Measurements from ENCODE around the gene FAM170B. TPM values are rescaled to one million over a fixed set of nuclear protein-coding genes. Genes with fewer than 3 reads are reported as not detected.

Gene FAM170B
- total RNA-seq, 4 donors from 2014 or later = not detected

DNA sequence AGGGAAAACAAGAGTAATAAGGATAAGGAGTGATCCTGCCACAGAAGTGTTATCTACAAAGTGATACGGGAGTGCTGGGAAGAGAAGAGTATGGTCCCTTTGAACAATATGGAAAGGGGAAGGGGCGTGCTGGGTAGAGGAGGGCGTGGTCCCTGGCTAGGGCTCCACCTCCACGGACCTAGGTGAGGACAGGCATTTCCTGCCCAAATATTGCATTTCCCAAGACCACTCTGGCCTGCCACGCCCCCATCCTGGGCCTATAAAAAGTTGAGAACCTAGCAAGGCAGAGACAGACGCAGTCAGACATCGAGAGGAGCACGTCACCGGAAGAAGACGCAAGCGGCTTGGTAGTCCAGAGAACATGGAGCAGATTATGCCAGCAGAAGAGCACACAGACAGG is 41.3 kb downstream of the FAM170B start:
- no peak overlapping the region for H3K4me3 ChIP-seq (replicated peaks in 1 of 3)
- no peak overlapping the region for H3K27ac ChIP-seq
- peaks cover 12 to 19% of the 10 kb centered on the region in 2 donors for H3K4me1 ChIP-seq
- intact Hi-C loops (cut with DNase I) = no loop called here
- H3K36me3 ChIP-seq = no peaks in the 10 kb centered on the region
- TF ChIP-seq POLR2A (IDR thresholded peaks at IDR 0.05) = no peak
- TF ChIP-seq, protein P1, sequence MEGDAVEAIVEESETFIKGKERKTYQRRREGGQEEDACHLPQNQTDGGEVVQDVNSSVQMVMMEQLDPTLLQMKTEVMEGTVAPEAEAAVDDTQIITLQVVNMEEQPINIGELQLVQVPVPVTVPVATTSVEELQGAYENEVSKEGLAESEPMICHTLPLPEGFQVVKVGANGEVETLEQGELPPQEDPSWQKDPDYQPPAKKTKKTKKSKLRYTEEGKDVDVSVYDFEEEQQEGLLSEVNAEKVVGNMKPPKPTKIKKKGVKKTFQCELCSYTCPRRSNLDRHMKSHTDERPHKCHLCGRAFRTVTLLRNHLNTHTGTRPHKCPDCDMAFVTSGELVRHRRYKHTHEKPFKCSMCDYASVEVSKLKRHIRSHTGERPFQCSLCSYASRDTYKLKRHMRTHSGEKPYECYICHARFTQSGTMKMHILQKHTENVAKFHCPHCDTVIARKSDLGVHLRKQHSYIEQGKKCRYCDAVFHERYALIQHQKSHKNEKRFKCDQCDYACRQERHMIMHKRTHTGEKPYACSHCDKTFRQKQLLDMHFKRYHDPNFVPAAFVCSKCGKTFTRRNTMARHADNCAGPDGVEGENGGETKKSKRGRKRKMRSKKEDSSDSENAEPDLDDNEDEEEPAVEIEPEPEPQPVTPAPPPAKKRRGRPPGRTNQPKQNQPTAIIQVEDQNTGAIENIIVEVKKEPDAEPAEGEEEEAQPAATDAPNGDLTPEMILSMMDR (IDR thresholded peaks at IDR 0.05) = no peak
- H3K27me3 ChIP-seq = no peaks in the 10 kb centered on the region
- WGBS, 2 donors = 92 to 94% methylated on average over 11 of the region's 11 CpGs
- no peak for DNase-seq
- H3K9me3 ChIP-seq = no peaks in the 10 kb centered on the region

DNA sequence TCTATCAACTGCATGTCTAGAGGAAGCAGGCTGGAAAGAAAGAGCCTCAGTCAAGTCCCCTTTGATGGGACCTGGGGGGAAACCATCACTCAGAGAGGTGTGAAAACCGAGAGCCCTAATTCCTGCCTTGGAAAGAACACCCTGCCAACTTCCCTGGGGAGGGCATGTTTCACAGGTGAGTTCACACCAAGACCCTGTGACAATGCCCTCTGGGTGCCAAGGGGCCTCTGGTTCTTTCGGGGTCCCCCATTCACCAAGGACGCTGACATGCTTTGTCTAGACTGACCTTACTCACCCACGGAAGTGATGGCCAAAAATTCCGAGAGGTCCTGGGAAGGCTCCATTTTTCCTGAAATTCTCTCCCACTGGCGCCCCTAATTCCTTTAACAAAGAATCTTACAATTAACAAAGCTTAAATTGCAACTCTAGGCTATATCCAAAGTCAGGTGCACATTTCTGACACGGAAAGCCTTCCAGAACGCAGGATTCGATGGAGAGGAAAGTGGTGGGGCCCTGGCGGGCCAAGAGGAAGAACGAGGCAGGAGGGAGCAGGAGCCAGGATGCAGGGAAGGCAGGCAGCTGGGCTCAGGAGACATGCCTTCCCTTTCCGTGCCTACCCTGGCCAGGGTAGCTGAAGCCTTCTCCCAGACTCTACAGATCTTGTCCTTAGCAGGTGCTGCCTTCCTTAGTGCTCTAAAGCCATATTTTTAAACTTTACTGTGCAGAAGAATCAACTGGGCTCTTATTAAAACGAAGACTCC is 42.2 kb downstream of the FAM170B start:
- WGBS, 2 donors = 82 to 91% methylated on average over 13 of the region's 13 CpGs
- peak overlapping the region in 1 of 3 donors; percentile 6 for H3K27ac ChIP-seq

DNA sequence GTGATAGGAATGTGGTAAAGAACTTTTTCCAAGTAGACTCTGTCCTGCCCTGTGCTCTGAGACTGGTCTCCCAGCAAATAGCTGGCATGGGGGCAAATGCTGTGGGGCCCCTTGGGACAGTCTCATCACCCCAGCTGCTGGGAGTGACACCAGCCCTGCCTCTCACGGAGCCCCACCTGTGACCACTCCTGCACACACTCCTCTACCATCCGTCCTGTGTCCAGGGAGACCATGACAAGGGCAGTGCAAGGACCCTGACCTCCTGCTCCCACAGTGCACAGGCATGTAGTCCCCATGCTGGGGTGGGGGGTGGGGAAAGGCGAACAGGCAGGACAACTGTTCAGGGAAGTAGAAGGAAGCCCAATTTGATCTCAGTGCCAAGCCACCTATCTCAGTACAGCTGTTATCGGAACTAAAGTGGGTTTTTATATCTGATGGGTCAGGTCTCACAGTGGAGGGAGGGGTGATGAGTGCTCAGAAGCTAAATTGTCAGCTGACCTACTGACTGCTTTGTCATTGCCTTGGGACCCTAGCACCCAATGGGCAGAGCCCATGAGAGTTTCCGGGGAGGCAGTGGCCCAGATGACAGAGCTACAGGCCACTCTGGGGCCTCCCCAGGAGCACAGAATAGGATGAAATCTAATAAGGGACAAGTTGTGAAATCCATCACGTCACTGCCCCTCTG is 43.0 kb downstream of the FAM170B start:
- WGBS, 2 donors = 90 to 93% methylated on average over 6 of the region's 6 CpGs
- Histone ChIP-seq H3K9me3 (no peaks in the 10 kb centered on the region), H3K27me3 (no peaks in the 10 kb centered on the region), H3K36me3 (no peaks in the 10 kb centered on the region), H3K4me3 (replicated peaks in 1 of 3) (no peak overlapping the region), H3K4me1 (peaks cover 14 to 20% of the 10 kb centered on the region in 2 donors), H3K27ac (peak overlapping the region in 2 of 3 donors; percentile 6 to 34)
- TF ChIP-seq, protein P1 (IDR thresholded peaks at IDR 0.05) = no peak
- no peak for TF ChIP-seq POLR2A (IDR thresholded peaks at IDR 0.05)
- intact Hi-C loops (cut with DNase I) = no loop called here
- DNase-seq = no peak

More for the DNA sequence above, 42.2 kb downstream of the FAM170B start:
- TF ChIP-seq POLR2A (IDR thresholded peaks at IDR 0.05) = no peak
- TF ChIP-seq, protein P1 (IDR thresholded peaks at IDR 0.05) = no peak
- Histone ChIP-seq H3K9me3 (no peaks in the 10 kb centered on the region), H3K4me1 (peaks cover 12 to 19% of the 10 kb centered on the region in 2 donors), H3K27me3 (no peaks in the 10 kb centered on the region), H3K4me3 (replicated peaks in 1 of 3) (no peak overlapping the region), H3K36me3 (no peaks in the 10 kb centered on the region)
- intact Hi-C loops (cut with DNase I) = no loop called here
- no peak for DNase-seq

DNA sequence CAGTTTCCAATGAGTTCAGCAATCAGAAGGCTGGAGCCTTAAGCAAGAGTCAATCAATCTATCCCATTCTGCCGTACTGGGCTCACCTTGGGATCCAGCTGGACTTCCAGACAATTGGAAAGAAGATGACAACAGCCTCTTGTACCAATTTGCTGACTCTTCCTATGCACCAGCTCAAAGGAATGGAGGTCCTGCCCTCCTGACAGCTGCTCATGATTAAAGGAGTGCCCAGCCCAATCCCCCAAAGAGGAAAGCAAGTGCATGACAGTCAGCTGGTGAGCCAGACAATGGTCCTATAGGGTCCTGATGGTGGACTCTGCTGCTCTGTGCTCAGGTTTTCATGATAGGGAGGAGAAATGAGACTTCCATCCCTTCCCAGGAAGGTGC is 43.6 kb downstream of the FAM170B start:
- intact Hi-C loops (cut with DNase I) = no loop called here
- H3K4me1 ChIP-seq = peaks cover 21 to 27% of the 10 kb centered on the region in 2 donors
- H3K4me3 ChIP-seq (replicated peaks in 1 of 3) = no peak overlapping the region
- DNase-seq = no peak
- no peaks in the 10 kb centered on the region for H3K9me3 ChIP-seq
- no peaks in the 10 kb centered on the region for H3K36me3 ChIP-seq
- no peak for TF ChIP-seq POLR2A (IDR thresholded peaks at IDR 0.05)
- TF ChIP-seq, protein P1 (IDR thresholded peaks at IDR 0.05) = no peak
- H3K27ac ChIP-seq = peak overlapping the region in 2 of 3 donors; percentile 6 to 34
- WGBS, 2 donors = 56 to 63% methylated on average over 1 of the region's 1 CpG
- no peaks in the 10 kb centered on the region for H3K27me3 ChIP-seq
